Measurements from ENCODE around the gene RNF224. TPM values are rescaled to one million over a fixed set of nuclear protein-coding genes. Genes with fewer than 3 reads are reported as not detected.

RNF224 gene
- polyA plus RNA-seq, 1 donor (not counting 4 experiments of a cell fraction or from before 2014, with no cell fraction given): not detected

DNA sequence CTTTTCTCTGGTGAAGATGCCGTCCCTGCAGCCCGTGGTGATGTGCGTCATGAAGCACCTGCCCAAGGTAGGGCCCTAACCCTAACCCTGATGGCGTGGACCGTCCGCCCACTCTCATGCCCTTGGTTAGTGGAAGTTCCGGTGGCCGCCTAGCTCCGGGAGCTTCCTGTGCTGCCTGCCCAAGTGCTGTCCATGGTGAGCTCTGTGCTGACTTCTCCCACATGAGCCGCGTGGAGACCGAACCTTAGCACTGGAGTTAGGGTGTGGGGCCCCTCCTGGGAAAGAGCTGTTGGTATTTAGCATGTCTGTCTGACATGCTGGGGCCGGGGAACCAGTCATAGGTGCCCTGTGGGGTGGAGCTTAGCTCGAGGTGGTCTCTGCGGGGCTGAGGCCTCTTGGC, 29.1 kb downstream of the RNF224 start:
- Histone ChIP-seq H3K9ac (ENCODE audit: control insufficient read depth, extremely low read depth, insufficient read depth, low read length) (peak overlapping the region; percentile 83), H3K4me3 (ENCODE audit: control insufficient read depth in 2 of 3, extremely low read depth in 1 of 3, insufficient read depth in 2 of 3, low read depth in 1 of 3, low read length in 3 of 3) (peak overlapping the region; percentile 70 to 97 (median 84)), H2AFZ (ENCODE audit: control insufficient read depth, low read length) (no peak overlapping the region), H3K4me2 (ENCODE audit: control insufficient read depth, extremely low read depth, insufficient read depth, low read depth, low read length) (peak overlapping the region; percentile 91), H4K20me1 (ENCODE audit: control insufficient read depth, extremely low read depth, insufficient read depth, low read length) (no peaks in the 10 kb centered on the region), H3K27me3 (ENCODE audit: control insufficient read depth, extremely low read depth, insufficient read depth, low read length) (no peaks in the 10 kb centered on the region), H3K79me2 (ENCODE audit: control insufficient read depth, insufficient read depth, low read length) (peaks cover 26% of the 10 kb centered on the region), H3K4me1 (ENCODE audit: control insufficient read depth, extremely low read depth, insufficient read depth, low read length) (peaks cover 15% of the 10 kb centered on the region), H3K9me1 (ENCODE audit: control insufficient read depth, extremely low read depth, insufficient read depth, low read length) (no peaks in the 10 kb centered on the region), H3K9me3 (ENCODE audit: control insufficient read depth, low read depth, low read length) (no peaks in the 10 kb centered on the region), H3K27ac (ENCODE audit: control insufficient read depth, insufficient read depth, low read length) (no peak overlapping the region), H3K36me3 (ENCODE audit: control insufficient read depth in 2 of 2, extremely low read depth in 1 of 2, insufficient read depth in 2 of 2, low read length in 2 of 2) (peaks cover 8 to 22% of the 10 kb centered on the region in 2 experiments)
- FAIRE-seq: no peak
- DNase-seq (ENCODE audit: low read depth, low spot score): no peak
- dilution Hi-C loops (cut with MboI; ENCODE audit: extremely low pct_ligation_motif_present, low sequenced_read_pairs): no loop called here
- TF ChIP-seq EZH2 (IDR thresholded peaks at IDR 0.05; ENCODE audit: low read length): no peak
- TF ChIP-seq, protein P1, sequence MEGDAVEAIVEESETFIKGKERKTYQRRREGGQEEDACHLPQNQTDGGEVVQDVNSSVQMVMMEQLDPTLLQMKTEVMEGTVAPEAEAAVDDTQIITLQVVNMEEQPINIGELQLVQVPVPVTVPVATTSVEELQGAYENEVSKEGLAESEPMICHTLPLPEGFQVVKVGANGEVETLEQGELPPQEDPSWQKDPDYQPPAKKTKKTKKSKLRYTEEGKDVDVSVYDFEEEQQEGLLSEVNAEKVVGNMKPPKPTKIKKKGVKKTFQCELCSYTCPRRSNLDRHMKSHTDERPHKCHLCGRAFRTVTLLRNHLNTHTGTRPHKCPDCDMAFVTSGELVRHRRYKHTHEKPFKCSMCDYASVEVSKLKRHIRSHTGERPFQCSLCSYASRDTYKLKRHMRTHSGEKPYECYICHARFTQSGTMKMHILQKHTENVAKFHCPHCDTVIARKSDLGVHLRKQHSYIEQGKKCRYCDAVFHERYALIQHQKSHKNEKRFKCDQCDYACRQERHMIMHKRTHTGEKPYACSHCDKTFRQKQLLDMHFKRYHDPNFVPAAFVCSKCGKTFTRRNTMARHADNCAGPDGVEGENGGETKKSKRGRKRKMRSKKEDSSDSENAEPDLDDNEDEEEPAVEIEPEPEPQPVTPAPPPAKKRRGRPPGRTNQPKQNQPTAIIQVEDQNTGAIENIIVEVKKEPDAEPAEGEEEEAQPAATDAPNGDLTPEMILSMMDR (optimal IDR thresholded peaks at IDR 0.05 in 1 of 3, IDR thresholded peaks at IDR 0.05 in 1 of 3, conservative IDR thresholded peaks at IDR 0.05 in 1 of 3; ENCODE audit: extremely low read depth in 1 of 3, insufficient read depth in 2 of 3, low read length in 3 of 3): no peak

DNA sequence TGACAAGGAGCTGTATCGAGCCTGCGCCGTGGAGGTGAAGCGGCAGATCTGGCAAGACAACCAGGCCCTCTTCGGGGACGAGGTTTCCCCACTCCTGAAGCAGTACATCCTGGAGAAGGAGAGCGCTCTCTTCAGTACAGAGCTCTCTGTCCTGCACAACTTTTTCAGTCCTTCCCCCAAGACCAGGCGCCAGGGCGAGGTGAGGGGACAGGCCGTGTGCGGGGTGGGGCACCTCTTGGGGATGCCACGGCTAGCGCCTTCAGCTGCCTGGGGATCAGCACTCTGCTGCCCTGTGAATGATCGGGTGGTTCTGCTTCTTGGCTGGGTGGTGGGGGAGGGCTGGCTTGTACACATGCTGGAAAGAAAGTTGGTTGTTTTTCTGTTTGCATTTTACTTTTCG, 29.6 kb downstream of the RNF224 start:
- dilution Hi-C loops (cut with MboI; ENCODE audit: extremely low pct_ligation_motif_present, low sequenced_read_pairs): no loop called here
- DNase-seq (ENCODE audit: low read depth, low spot score) (no peak), FAIRE-seq (no peak)
- TF ChIP-seq, protein P1 (optimal IDR thresholded peaks at IDR 0.05 in 1 of 3, IDR thresholded peaks at IDR 0.05 in 1 of 3, conservative IDR thresholded peaks at IDR 0.05 in 1 of 3; ENCODE audit: extremely low read depth in 1 of 3, insufficient read depth in 2 of 3, low read length in 3 of 3): no peak
- TF ChIP-seq EZH2 (IDR thresholded peaks at IDR 0.05; ENCODE audit: low read length): no peak
- Histone ChIP-seq H3K4me2 (ENCODE audit: control insufficient read depth, extremely low read depth, insufficient read depth, low read depth, low read length) (peak overlapping the region; percentile 91), H3K79me2 (ENCODE audit: control insufficient read depth, insufficient read depth, low read length) (peaks cover 26% of the 10 kb centered on the region), H3K36me3 (ENCODE audit: control insufficient read depth in 2 of 2, extremely low read depth in 1 of 2, insufficient read depth in 2 of 2, low read length in 2 of 2) (peaks cover 8 to 22% of the 10 kb centered on the region in 2 experiments), H3K9ac (ENCODE audit: control insufficient read depth, extremely low read depth, insufficient read depth, low read length) (no peak overlapping the region), H3K27me3 (ENCODE audit: control insufficient read depth, extremely low read depth, insufficient read depth, low read length) (no peaks in the 10 kb centered on the region), H3K27ac (ENCODE audit: control insufficient read depth, insufficient read depth, low read length) (no peak overlapping the region), H4K20me1 (ENCODE audit: control insufficient read depth, extremely low read depth, insufficient read depth, low read length) (no peaks in the 10 kb centered on the region), H3K9me1 (ENCODE audit: control insufficient read depth, extremely low read depth, insufficient read depth, low read length) (no peaks in the 10 kb centered on the region), H2AFZ (ENCODE audit: control insufficient read depth, low read length) (no peak overlapping the region), H3K9me3 (ENCODE audit: control insufficient read depth, low read depth, low read length) (no peaks in the 10 kb centered on the region), H3K4me3 (ENCODE audit: control insufficient read depth in 2 of 3, extremely low read depth in 1 of 3, insufficient read depth in 2 of 3, low read depth in 1 of 3, low read length in 3 of 3) (no peak overlapping the region), H3K4me1 (ENCODE audit: control insufficient read depth, extremely low read depth, insufficient read depth, low read length) (peaks cover 15% of the 10 kb centered on the region)
